GM21576 (cell line): ENCODE data around the gene MPRIP.
"Not testable (repeated sequence)": the region's sequence is repeated elsewhere in the genome, so short reads cannot be mapped to it uniquely, and the experiment has no call there.

Experiments
- ATAC-seq: cut with Tn5 transposase; IDR thresholded peaks from one replicate; pipeline ENCODE4 v1.9.1; 2021; ENCODE audit warnings: mild to moderate bottlenecking, moderate library complexity; ENCODE audit not compliant: unreplicated experiment

The MPRIP gene

GRCh38 chr17:17142556-17142955, 100.3 kb downstream of the MPRIP start:
- no peak for ATAC-seq

- ATAC-seq = no peak
These were observed 101.2 kb downstream of the MPRIP start for GRCh38 chr17:17143501-17143900.

DNA sequence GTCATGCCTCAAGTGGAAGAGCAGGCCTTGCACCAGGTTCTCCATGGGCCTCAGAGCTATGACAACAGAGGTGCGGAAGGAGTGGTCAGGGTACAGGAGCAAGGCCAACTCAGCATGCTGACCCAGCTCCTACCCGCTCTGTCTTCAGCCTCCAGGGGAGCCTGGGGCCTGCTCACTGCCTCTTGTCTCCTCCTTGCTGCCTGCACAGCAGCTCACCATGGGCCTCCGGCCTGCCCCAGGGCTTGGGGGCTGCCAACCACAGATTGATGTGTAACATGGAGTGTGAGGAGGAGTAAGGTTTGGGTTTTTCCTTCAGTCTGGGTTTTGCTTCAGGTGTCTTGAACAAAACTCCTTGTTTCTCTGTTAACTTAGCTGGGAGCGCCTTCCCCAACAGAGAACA, 101.8 kb downstream of the MPRIP start:
- no peak for ATAC-seq

GRCh38 chr17:17144916-17145665, 102.8 kb downstream of the MPRIP start:
- ATAC-seq = no peak

DNA sequence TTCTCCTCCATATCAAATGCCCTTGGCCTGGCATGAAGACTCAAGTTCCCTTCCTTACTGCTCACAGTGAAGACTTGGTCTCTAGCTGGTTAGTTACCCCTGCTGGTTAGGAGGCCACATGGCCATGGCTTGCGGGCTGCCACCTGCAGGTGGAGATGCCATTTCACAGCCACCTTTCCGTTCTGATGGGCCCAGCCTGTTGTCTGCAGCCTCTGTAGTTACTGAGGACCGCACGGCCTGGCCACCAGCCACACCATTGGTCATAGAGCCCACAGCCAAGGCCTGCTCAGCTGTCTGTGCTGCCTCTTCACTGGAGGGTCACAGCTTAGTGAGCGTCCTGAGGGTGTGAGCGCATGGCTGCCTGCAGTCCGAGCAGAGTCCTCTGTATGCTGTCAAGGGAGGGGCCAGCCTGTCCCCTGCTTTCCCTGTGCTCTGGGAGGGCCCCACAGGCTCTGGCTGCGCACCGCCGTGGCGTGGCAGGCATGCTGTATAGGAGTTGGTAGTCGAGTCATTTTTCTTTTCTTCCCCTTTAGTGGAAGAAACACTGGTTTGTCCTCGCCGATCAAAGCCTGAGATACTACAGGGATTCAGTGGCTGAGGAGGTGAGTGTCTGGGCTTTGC, 104.6 kb downstream of the MPRIP start:
- no peak for ATAC-seq

DNA sequence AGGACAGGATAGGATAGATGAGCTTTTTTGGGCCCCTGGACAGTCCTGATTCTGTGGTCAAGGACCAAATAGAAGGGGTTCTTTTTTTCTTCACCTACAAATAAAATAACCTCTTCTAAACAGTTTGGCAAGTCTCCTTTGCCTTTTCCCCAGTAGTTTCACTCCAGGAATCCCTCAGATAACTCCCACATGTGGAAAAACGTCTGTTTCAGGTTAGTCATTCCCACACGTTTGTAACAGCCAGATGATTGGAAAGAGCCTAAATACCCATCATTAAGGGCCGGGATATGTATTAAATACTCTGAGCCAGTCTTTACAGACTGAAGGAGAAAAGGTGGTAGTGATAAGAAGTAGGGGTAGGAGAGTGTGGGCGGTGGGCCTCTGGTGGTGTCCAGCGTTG, 105.6 kb downstream of the MPRIP start:
- no peak for ATAC-seq

DNA sequence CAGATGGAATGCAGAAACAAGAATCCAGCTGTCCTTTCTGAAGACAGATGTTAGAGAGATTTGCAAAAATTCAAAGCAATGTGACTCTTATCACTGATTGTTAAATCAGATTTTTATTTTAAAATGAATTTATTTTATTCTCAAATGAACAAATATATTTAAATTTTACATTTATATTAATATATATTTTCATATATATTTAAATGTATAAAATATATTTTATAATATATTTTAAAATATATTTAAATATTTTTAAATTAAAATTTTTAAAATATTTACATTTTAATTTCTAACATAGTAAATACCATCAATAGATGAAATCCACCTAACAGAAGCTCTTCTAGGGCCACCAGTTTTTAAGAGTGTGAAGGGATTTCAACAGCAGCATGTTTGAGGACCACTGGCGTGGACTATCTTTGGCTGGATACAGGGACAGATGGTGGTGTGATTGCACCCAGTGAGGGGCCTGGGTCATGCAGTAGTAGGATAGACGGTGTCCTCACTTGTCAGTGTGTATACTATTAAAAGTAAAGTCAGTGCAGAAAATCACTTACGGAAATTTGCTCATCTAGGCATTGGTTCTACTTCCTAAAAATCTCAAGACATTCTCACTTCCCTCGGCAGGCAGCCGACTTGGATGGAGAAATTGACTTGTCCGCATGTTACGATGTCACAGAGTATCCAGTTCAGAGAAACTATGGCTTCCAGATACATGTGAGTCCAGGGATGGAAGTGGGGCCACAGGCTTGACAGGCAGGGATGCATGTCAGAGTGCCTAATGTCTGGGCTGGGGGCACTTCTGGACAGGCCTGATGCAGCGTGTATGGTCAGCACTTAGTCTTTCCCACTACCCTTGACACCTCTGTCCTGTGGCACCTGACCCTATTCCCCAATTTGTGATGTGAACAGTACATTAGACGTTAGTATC, 107.5 kb downstream of the MPRIP start:
- no peak for ATAC-seq

GRCh38 chr17:17150448-17150800, 108.2 kb downstream of the MPRIP start:
- no peak for ATAC-seq

DNA sequence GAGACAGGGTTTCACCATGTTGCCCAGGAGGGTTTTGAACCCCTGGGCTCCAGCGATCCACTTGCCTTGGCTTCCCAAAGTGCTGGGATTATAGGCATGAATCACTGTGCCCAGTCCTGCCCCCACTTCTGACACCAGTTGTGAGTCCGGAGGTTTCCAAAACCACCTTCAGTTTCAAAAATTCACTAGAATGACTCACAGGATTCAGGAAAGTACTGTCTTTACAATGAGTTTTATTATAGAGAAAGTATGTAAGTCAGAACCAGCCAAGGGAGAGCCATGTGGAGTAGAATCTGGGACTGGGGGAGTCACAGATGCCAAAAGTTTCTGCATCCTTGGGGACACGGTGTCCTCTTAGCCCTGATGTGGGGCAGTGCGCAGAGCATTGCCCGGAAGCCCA, 108.8 kb downstream of the MPRIP start:
- ATAC-seq = no peak

- ATAC-seq = no peak
These were observed 109.3 kb downstream of the MPRIP start for GRCh38 chr17:17151541-17151940.

DNA sequence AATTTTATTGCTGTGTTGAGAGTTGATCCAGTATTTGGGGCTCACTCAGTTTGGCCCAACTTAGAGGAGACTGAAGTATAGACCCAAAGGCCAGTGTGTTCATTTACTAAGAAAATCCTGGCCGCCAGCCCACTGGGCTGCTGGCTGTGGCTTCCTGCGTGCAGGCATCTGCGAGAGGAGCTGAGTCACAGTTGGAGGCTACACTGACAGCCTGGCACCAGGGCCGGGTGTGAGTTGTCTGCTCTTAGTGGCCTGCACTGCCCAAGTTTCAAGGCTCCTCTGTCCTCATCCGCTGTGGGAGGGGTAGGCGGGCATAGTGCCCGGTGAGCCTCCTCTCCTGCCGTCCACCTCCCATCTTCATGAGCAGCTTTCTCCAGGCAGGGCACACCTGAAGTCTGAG, 109.7 kb downstream of the MPRIP start:
- no peak for ATAC-seq

DNA sequence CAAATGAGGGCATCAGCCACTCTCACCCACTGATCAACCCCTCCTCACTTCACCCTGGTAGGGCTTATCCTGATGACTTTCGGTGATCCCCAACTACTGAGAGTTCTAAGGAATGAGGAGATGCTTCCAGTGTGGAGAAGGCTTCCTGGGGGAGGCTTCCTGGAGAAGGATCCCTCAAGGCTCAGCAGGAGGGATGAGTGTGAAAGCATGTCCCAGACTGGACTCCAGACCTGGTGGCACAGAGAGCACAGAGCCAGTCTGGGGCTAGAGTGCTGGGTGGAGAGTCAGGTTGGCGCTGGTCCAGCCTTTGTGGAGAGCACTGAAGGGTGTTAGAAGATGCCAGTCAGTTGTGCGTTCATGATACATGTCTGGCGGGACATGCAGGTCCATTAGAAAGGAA, 110.1 kb downstream of the MPRIP start:
- no peak for ATAC-seq

- ATAC-seq = no peak
These were observed 110.8 kb downstream of the MPRIP start for GRCh38 chr17:17153071-17153470.

DNA sequence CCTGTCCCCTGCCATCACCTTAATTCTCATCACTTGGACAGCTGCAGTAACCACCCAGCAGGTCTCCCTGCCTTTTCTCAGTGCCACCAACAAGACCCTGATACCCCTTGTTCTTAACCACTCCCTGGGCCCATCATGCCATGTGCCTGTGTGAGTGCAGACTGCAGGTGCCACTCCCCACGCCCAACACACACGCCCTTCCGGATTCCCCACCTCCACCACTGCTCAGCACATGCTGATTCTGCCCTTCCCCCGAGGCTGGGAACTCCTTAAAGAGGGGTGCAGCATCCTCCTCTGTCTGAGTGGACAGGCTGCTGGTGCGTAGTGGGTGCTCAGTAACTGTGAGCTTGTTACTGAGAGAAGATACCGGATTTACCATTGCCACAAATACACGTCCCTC, 111.5 kb downstream of the MPRIP start:
- ATAC-seq = no peak

- ATAC-seq = no peak
These were observed 112.3 kb downstream of the MPRIP start for GRCh38 chr17:17154556-17154955.

DNA sequence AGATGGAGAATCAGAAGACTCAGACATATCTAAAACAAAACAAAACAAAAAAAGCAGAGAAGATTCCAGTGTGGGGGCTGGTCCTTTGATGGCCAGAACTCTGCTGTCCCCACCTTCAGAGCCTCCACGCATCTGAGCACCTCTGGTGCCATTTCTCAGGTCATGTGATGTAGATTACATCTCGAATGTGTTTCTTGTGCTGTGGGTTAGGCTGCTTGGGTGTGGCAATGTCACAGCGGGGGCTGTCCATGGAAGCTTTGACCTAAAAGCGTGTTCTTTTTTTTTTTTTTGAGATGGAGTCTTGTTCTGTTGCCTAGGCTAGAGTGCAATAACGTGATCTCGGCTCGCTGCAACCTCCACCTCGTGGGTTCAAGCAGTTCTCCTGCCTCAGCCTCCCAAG, 112.7 kb downstream of the MPRIP start:
- no peak for ATAC-seq

DNA sequence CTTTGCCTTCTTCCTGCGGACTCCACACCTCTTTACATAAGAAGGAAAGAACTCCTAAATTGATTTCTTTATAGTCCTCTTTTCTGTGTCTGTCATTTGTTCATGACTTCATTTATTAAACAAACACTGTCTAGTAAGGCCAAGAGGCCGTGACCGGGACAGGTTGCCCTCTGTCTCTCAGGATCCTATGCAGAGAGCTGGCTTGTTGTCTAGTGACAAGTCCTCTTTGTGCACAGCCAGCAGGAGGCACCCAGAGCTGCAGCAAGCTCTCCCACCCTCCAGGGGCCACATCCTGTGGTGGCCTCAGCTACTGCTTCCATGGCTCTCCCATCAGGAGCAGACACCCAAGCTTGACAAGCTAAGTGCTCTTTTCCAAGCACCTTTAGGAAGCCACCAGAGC, 113.3 kb downstream of the MPRIP start:
- no peak for ATAC-seq

- no peak for ATAC-seq
These were observed 113.8 kb downstream of the MPRIP start for GRCh38 chr17:17156107-17156506.

- no peak for ATAC-seq
These were observed 114.3 kb downstream of the MPRIP start for GRCh38 chr17:17156511-17156910.

DNA sequence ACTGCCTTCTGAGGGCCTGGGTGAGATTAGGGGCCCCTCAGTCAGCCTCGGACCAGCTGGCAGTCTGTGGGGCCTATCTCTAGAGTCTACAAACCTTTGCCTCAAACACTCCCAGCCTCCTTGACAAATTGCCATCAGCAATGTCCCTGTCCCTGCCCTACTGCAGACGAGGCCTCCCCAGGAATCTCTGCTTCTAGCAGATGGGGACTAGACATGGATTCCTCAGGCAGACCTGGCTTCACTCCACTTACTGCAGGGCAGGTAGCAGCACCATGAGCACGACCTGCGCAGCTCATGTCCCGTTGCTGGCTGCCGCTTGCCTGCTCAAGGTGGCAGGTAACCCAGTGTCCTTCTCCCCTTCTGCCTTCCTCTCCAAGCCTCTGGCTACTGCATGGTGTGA, 114.8 kb downstream of the MPRIP start:
- no peak for ATAC-seq

- ATAC-seq = not testable (repeated sequence)
These were observed 116.2 kb downstream of the MPRIP start for GRCh38 chr17:17158506-17158905.

GRCh38 chr17:17159571-17159970, 117.3 kb downstream of the MPRIP start:
- no peak for ATAC-seq
